Esophagus squamous epithelium (tissue), 4 donors: ENCODE data around the gene RCC1.

Experiments
- POLR2A ChIP-seq, 4 donors: fragments of 450-650 bp; IDR thresholded peaks; one replicate each; pipeline ENCODE4 v1.6.1; 2017; ENCODE audit warnings: antibody characterized with exemption in 4 of 4, mild to moderate bottlenecking in 4 of 4, moderate library complexity in 3 of 4
- TF ChIP-seq, protein P1 (sequence below), 6 experiments: fragments of 450-650 bp in 4 of 6; fragments of 200-600 bp in 2 of 6; sonication (generic) in 2 of 6; IDR thresholded peaks; one replicate each; pipeline ENCODE4 v1.5.1; 2016 to 2019; ENCODE audit warnings: antibody characterized with exemption in 6 of 6, mild to moderate bottlenecking in 4 of 6, moderate library complexity in 4 of 6

DNA sequence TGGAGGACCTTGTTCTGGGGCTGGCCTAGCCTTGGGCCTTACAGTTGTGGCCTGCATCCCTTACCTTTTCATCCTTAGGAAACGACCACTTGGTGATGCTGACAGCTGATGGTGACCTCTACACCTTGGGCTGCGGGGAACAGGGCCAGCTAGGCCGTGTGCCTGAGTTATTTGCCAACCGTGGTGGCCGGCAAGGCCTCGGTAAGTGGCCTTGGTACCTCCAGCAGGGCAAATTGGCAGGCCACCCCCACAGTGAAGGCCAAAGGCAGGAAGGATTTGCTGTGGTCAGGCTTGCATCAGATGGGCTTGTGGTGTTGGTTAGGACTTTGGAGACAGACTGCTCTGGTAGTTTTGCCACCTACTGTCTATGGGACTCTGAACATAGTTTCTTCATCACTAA, 29.3 kb downstream of the RCC1 start:
- TF ChIP-seq, protein P1, sequence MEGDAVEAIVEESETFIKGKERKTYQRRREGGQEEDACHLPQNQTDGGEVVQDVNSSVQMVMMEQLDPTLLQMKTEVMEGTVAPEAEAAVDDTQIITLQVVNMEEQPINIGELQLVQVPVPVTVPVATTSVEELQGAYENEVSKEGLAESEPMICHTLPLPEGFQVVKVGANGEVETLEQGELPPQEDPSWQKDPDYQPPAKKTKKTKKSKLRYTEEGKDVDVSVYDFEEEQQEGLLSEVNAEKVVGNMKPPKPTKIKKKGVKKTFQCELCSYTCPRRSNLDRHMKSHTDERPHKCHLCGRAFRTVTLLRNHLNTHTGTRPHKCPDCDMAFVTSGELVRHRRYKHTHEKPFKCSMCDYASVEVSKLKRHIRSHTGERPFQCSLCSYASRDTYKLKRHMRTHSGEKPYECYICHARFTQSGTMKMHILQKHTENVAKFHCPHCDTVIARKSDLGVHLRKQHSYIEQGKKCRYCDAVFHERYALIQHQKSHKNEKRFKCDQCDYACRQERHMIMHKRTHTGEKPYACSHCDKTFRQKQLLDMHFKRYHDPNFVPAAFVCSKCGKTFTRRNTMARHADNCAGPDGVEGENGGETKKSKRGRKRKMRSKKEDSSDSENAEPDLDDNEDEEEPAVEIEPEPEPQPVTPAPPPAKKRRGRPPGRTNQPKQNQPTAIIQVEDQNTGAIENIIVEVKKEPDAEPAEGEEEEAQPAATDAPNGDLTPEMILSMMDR (IDR thresholded peaks at IDR 0.05) = no peak
- no peak for TF ChIP-seq POLR2A (IDR thresholded peaks at IDR 0.05)
